HG03066 (cell line): ENCODE measurements around the gene BLID.

Experiments used
- ATAC-seq: cut with Tn5 transposase; IDR thresholded peaks from one replicate; pipeline ENCODE4 v1.9.1; 2021; ENCODE audit warnings: low read depth; ENCODE audit not compliant: unreplicated experiment

BLID gene

DNA sequence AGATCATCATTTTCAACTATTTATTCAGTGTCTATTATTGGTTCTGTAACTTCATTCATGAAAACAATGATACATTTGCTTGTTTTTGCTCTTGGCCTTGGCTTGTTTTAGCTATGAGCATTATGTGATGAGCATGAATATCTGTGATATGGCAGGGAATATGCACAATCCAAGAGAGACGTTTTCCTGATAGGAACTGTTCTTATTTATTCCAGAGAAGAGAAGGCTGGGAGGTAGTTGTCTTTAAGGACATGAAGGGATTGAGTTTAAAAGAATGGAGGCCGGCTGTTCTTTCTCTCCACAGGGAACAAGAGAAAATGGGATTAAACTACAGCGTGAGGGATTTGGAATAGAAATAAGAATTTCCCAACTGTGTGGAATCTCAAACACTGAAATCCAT is 30.3 kb downstream of the BLID start:
- ATAC-seq = no peak

DNA sequence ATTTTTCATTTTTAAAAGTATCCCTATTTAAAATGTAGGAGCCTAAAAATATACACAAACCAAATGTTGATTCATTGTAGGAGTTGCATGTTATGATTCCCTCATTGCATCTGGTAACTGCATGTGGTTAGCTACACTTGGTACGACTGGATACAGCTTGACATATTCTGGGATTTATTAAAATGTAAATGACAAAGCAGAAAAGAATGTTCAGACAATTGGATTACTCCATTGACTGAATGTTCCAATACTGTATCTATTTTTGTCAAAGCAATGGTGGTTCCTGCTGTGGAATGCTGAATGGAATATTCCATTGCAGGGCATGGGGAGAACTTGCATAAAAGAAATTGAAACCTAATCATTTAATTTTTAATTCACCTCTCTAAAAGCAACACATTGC is 30.8 kb downstream of the BLID start:
- ATAC-seq = no peak

DNA sequence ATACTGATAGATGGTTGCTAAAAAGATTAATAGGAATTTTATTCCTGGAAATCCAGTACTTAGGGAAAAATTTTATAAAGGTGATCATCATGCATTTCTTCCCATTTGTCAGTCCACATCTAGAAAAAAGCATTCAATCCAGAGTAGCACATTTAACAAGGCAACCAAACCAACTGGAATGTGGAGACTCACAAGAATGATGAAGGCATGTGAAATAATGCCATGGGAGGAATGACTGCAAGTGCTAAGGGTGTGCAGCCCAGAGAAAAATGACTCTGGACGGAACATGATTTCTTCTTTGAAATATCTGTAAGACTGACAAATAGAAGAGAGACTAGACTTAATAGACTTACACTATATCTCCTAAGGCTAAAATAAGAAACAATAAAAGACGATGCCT is 33.8 kb downstream of the BLID start:
- no peak for ATAC-seq

GRCh38 chr11:122081073-122081472 is 34.9 kb downstream of the BLID start:
- ATAC-seq = no peak

DNA sequence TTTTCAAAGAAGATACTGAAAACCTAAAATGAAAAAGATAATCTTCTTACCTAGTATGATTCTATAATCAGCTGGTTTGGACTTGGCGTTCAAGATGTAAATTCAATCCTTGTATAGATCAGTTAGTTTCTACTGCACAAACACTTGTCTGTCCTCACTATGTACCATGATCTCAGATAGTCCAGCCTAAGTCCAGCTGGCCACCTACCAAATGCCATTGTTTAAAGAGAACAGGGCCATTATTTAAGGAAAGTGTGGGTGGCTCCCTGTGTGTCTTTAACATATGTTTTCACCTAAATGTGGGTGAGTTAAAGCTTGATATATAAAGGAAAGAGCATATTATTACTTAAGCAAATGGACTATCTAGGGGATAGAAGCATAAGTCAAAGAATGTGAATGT is 38.6 kb downstream of the BLID start:
- no peak for ATAC-seq

DNA sequence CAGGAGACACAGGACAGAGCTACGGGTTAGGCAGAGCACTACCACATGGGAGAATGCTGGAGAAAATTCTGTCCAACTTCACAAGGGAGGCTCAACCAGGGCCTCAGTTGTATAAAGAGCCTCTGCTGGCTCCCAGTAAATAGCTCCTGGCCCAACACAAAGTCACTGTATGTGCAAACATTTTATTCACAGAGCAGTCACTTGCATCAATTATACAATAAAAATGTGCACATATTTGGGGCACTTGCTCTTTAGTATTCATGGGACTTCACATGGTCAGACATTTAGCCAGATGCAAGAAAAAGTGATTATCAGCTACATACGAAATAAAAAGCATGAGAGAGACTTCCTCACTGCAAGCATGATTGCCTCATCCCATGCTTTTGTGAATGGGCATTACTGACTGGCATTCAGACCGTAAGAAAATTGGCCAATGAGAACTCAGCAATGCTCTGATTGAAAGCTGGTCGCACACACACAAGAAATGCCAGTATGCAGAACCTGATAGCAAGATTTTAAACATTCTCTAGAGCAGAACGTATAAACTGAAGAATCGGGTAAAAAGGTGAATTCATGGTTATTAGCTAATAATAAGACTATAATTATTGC is 39.4 kb downstream of the BLID start:
- no peak for ATAC-seq

- no peak for ATAC-seq
Measured at GRCh38 chr11:122075016-122075415, 41.0 kb downstream of the BLID start.

DNA sequence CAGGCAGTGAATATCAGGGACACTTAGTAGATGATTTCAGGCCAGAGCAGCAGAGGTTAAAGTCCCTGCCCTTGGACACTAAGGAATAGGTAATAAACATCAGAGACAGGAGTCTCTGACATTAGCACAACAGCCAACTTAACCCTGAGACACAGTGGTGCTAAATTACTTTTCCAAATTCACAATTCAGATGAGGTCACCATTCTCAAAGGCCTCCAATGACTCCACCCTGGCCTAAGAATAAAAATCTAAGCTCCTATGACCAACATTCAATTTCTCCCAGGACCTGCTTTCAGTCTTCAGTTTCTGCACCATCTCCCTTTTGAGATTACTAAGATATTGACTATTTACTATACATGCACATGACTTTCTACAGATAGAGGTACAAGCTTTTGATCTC is 42.0 kb downstream of the BLID start:
- no peak for ATAC-seq

DNA sequence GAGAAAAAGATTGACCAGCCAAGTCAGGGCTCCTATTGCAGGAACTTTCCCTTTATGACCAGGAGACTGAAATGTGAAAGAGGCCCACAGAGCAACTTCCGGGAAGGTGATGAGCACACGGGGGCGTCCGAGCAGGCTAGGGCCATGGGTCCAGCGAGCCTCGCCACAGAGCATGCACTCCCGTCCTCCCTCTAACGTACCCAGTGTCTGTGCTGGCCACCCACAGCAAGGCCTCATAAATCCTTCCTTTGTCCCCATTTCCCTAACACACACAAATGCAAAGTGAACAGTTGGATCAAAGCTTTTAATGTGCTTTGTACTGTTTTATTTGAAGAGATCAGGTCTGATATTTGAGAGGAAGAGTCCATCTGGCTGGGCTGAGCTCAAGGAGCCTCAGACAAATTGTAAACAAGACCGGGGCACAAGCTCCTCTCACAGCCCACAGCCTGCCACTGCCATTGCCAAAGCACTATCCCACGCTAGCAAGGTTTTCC is 44.3 kb downstream of the BLID start:
- ATAC-seq = no peak

GRCh38 chr11:122069707-122070360 is 46.2 kb downstream of the BLID start:
- no peak for ATAC-seq

GRCh38 chr11:122068837-122069236 is 47.2 kb downstream of the BLID start:
- no peak for ATAC-seq

GRCh38 chr11:122068141-122068540 is 47.9 kb downstream of the BLID start:
- ATAC-seq = no peak
